MM.1S (cell line): ENCODE data around the gene FUT7.

Experiments
- CTCF ChIP-seq: fragments of 300-600 bp; sonication (generic); IDR thresholded peaks from 2 replicates; pipeline ENCODE4 v1.5.1; 2016; ENCODE audit warnings: antibody characterized with exemption, low read length, mixed read lengths
- EZH2phosphoT487 ChIP-seq: fragments of 300-600 bp; sonication (generic); IDR thresholded peaks from 2 replicates; pipeline ENCODE4 v1.6.1; 2018; ENCODE audit warnings: antibody characterized with exemption, low read length

GRCh38 chr9:137079401-137079787, 47.5 kb upstream of the FUT7 start:
- no peak for TF ChIP-seq CTCF
- no peak for TF ChIP-seq EZH2phosphoT487
